Gastroesophageal sphincter (tissue), 4 donors: ENCODE data around the gene DHH. TPM values are rescaled to one million over a fixed set of nuclear protein-coding genes. Genes with fewer than 3 reads are reported as not detected.
"Not testable (repeated sequence)": the region's sequence is repeated elsewhere in the genome, so short reads cannot be mapped to it uniquely, and the experiment has no call there.

Experiments
- ATAC-seq: fragments of 150-250 bp; one replicate; pipeline ENCODE4 v1.9.1; 2016; ENCODE audit warnings: mild to moderate bottlenecking, moderate library complexity
- H3K27ac ChIP-seq, 4 donors: fragments of 200-600 bp; sonication (generic) in 3 of 4; 1 replicate in 3 of 4; 2 replicates in 1 of 4; pipeline ENCODE4 v1.5.1; 2016 to 2019
- H3K27me3 ChIP-seq: fragments of 200-600 bp; sonication (generic); one replicate; pipeline ENCODE4 v1.5.1; 2019
- H3K36me3 ChIP-seq, 2 donors: fragments of 200-600 bp; sonication (generic); one replicate each; pipeline ENCODE4 v1.5.1; 2019; ENCODE audit warnings: control low read depth in 1 of 2
- H3K4me1 ChIP-seq, 3 donors: fragments of 200-600 bp; sonication (generic); 1 replicate in 2 of 3; 2 replicates in 1 of 3; pipeline ENCODE4 v1.5.1; 2016 to 2019; ENCODE audit warnings: control low read depth in 2 of 3
- H3K4me3 ChIP-seq, 2 donors: fragments of 200-600 bp; sonication (generic); one replicate each; pipeline ENCODE4 v1.5.1; 2019; ENCODE audit warnings: mild to moderate bottlenecking in 1 of 2, moderate library complexity in 1 of 2
- H3K9me3 ChIP-seq, 3 donors: fragments of 200-600 bp; sonication (generic); one replicate each; pipeline ENCODE4 v1.5.1; 2017 to 2019; ENCODE audit warnings: control low read depth in 2 of 3
- EP300 ChIP-seq: sonication (generic); formaldehyde crosslinking; IDR thresholded peaks from one replicate; pipeline ENCODE4 v1.6.1; 2017; ENCODE audit warnings: antibody characterized with exemption, mild to moderate bottlenecking
- POLR2A ChIP-seq, 2 donors: fragments of 450-650 bp; IDR thresholded peaks; one replicate each; pipeline ENCODE4 v1.6.1; 2017; ENCODE audit warnings: antibody characterized with exemption in 2 of 2, mild to moderate bottlenecking in 2 of 2, moderate library complexity in 1 of 2
- POLR2AphosphoS5 ChIP-seq: sonication (generic); formaldehyde crosslinking; IDR thresholded peaks from one replicate; pipeline ENCODE4 v1.6.1; 2017; ENCODE audit warnings: antibody characterized with exemption
- WGBS, 2 donors: methylation state at CpG; one replicate each; pipeline ENCODE4 v1.1.5; 2018; ENCODE audit warnings: low coverage in 1 of 2; 5-methylcytosine and 5-hydroxymethylcytosine counted together
- total RNA-seq, 4 donors: library from RNA; depleted of rRNA; stranded (reverse); fragments of >200 nt; gene quantifications; one replicate each; pipeline ENCODE4 v1.1.0, GENCODE V29; 2016
- TF ChIP-seq, protein P1 (sequence below), 4 experiments: fragments of 200-600 bp in 2 of 4; fragments of 450-650 bp in 2 of 4; sonication (generic) in 1 of 4; IDR thresholded peaks; one replicate each; pipeline ENCODE4 v1.5.1; 2017 to 2019; ENCODE audit warnings: antibody characterized with exemption in 4 of 4, mild to moderate bottlenecking in 2 of 4, moderate library complexity in 2 of 4

DHH gene
- total RNA-seq, 4 donors from 2014 or later: 0.54 to 1.2 (median 0.85) TPM

- H3K27me3 ChIP-seq: no peaks in the 10 kb centered on the region
- H3K36me3 ChIP-seq: no peaks in the 10 kb centered on the region
- WGBS, 2 donors: 86% methylated on average over 5 of the region's 5 CpGs; no CpG with 5 or more reads in 1 of the 2 donors
- H3K4me1 ChIP-seq: peaks cover 0 to 27% (median 0%) of the 10 kb centered on the region in 3 donors
- no peak for TF ChIP-seq POLR2A (IDR thresholded peaks at IDR 0.05)
- TF ChIP-seq POLR2AphosphoS5: no peak
- TF ChIP-seq, protein P1, sequence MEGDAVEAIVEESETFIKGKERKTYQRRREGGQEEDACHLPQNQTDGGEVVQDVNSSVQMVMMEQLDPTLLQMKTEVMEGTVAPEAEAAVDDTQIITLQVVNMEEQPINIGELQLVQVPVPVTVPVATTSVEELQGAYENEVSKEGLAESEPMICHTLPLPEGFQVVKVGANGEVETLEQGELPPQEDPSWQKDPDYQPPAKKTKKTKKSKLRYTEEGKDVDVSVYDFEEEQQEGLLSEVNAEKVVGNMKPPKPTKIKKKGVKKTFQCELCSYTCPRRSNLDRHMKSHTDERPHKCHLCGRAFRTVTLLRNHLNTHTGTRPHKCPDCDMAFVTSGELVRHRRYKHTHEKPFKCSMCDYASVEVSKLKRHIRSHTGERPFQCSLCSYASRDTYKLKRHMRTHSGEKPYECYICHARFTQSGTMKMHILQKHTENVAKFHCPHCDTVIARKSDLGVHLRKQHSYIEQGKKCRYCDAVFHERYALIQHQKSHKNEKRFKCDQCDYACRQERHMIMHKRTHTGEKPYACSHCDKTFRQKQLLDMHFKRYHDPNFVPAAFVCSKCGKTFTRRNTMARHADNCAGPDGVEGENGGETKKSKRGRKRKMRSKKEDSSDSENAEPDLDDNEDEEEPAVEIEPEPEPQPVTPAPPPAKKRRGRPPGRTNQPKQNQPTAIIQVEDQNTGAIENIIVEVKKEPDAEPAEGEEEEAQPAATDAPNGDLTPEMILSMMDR (IDR thresholded peaks at IDR 0.05): no peak
- TF ChIP-seq EP300: no peak
- ATAC-seq: no peak
- H3K4me3 ChIP-seq: no peak overlapping the region
- H3K9me3 ChIP-seq: no peaks in the 10 kb centered on the region
- H3K27ac ChIP-seq: no peak overlapping the region
Observed at GRCh38 chr12:49064767-49065152, 29.8 kb downstream of the DHH start.

- not testable (repeated sequence) for H3K4me3 ChIP-seq, H3K36me3 ChIP-seq, ATAC-seq, H3K27me3 ChIP-seq, H3K9me3 ChIP-seq, H3K27ac ChIP-seq
- WGBS, 2 donors: 76 to 93% methylated on average over 3 to 9 of the region's 17 CpGs
- H3K4me1 ChIP-seq: peaks cover 0 to 40% (median 19%) of the 10 kb centered on the region in 3 donors
Observed at GRCh38 chr12:49061916-49062315, 32.7 kb downstream of the DHH start.

- H3K4me3 ChIP-seq: peak overlapping the region; percentile 75 to 99
- 6 to 9% methylated on average over 11 to 12 of the region's 16 CpGs for WGBS, 2 donors
- no peak for ATAC-seq
- no peaks in the 10 kb centered on the region for H3K9me3 ChIP-seq
- no peaks in the 10 kb centered on the region for H3K36me3 ChIP-seq
- peaks cover 0 to 47% (median 26%) of the 10 kb centered on the region in 3 donors for H3K4me1 ChIP-seq
- TF ChIP-seq POLR2AphosphoS5 (no peak), EP300 (no peak), POLR2A (IDR thresholded peaks at IDR 0.05) (no peak)
- TF ChIP-seq, protein P1 (IDR thresholded peaks at IDR 0.05): no peak
- H3K27ac ChIP-seq: peak overlapping the region; percentile 49 to 99 (median 94)
- no peaks in the 10 kb centered on the region for H3K27me3 ChIP-seq
Observed at GRCh38 chr12:49061157-49061650, 33.4 kb downstream of the DHH start.

DNA sequence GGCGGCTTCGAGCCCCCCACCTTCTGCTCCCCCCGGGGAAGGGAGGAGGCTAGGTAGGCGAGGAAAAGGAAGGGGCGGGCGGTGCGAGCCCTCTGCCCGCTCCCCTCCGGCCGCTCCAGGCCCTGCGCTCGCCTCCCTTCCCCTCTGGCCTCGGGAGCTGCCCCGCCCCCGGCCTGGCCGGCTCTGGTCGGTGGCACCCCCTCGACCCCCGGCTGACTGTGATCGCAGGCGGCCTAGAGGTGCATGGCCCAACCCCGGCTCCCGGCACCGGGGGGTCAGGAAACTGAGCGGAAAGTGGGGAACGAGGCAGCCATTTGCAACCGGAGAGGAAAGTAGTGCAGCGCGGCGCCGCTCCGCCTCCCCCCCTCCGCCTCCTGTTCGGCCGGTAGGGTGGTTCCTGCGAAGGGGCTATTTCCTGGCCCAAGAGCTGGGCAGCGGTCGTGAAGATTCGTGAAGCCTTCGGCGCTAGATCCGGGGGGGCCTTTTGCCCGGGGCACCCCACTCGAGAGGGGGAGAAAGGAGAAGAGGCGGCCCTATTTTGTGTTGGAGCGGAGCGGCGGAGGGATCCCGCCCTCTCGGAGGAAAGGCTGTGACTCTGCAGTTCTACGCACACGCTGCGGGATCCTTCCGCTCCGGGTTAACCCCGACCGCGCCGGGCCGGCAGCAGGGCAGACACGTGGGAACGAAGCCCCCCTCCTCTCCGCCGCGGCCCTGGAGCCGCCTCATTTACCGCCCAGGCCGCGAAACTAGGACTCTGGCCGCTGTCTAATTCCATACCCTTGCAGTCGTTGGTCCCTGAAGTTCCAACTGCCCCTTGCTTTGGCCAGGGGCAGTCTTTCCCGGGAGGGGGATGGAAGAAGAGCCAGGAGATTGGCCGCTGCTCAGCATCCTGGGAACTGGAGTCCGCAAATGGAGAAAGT lies 34.1 kb downstream of the DHH start, which contains the start of gene KMT2D:
Gene KMT2D, minus strand, starts transcription at position 558 of the 920 bp plus-strand sequence. CDS start 5,470 bp downstream, outside the sequence.
- 0% methylated on average over 6 of the region's 74 CpGs; no CpG with 5 or more reads in 1 of the 2 donors for WGBS, 2 donors
- ATAC-seq: peak; percentile 87
- no peak for TF ChIP-seq POLR2A (IDR thresholded peaks at IDR 0.05)
- peak; percentile 91 for TF ChIP-seq POLR2AphosphoS5
- TF ChIP-seq, protein P1 (IDR thresholded peaks at IDR 0.05): peak in 3 of 4 experiments; percentile 33 to 70 (median 53)
- TF ChIP-seq EP300: no peak
- Histone ChIP-seq H3K36me3 (no peaks in the 10 kb centered on the region), H3K27ac (peak within 1 kb of the TSS; percentile 49 to 99 (median 94)), H3K4me1 (peaks cover 0 to 54% (median 31%) of the 10 kb centered on the region in 3 donors), H3K9me3 (no peaks in the 10 kb centered on the region), H3K4me3 (peak within 1 kb of the TSS; percentile 75 to 99), H3K27me3 (no peaks in the 10 kb centered on the region)

DNA sequence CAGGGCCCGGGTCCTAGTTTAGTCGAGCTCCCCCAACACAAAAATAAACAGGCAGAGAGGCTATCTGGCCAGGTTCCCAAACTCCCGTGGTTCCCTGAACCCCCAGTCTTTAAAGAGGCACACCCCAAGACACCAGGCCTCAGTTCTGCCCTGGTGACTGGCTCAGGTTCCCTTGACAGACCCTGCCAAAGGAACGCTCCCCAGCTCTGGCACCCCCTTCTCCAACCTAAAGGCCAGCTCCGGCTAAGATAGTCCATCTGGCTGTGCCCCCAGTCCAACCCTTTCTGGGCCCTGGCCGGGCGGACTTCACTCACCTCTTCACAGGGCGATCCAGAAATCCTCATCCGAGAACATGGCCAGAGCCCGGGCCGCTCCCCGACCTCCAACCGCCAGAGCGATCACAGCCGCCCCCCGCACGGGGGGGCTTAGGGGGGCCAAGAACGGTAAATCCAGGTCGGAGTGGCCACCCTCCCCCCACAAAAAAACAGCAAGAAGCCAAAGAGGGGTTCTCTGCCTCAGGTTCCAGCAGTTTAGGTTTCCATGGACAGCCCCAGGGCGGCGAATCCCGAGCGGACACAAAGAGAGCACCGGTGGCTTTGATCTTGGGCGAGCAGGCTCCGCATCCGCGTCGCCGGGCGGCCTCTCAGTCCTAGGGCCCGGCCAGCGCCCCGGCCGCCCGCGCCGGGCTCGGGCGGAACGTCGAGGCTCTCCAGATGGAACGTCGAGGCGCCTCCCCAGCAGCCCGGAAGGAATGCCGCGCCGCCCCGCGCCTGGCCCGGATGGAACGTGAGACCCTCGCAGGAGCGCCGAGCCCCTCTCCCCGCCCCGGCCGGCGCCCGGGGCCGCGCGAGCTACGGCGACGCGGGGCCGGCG lies 35.1 kb downstream of the DHH start:
- Histone ChIP-seq H3K27ac (peak overlapping the region; percentile 49 to 99 (median 94)), H3K4me3 (peak overlapping the region; percentile 75 to 99), H3K36me3 (peaks cover 0 to 9% of the 10 kb centered on the region in 2 donors), H3K4me1 (peaks cover 0 to 64% (median 37%) of the 10 kb centered on the region in 3 donors), H3K9me3 (no peaks in the 10 kb centered on the region), H3K27me3 (no peaks in the 10 kb centered on the region)
- TF ChIP-seq POLR2AphosphoS5 (no peak), POLR2A (IDR thresholded peaks at IDR 0.05) (no peak), EP300 (no peak)
- TF ChIP-seq, protein P1 (IDR thresholded peaks at IDR 0.05): no peak
- peak; percentile 1 for ATAC-seq
- 0% methylated on average over 2 of the region's 70 CpGs; no CpG with 5 or more reads in 1 of the 2 donors for WGBS, 2 donors
